PFSK-1 (cell line): ENCODE data around the gene MT1M.

Experiments used
- FOXP2 ChIP-seq: optimal IDR thresholded peaks from 2 replicates; pipeline ENCODE3; 2011; ENCODE audit warnings: borderline replicate concordance, control low read depth, inconsistent platforms; ENCODE audit not compliant: insufficient read depth; ENCODE audit errors: extremely low read length, extremely low read depth
- POLR2AphosphoS5 ChIP-seq: IDR thresholded peaks from 2 replicates; pipeline ENCODE4 v1.6.1; 2012; ENCODE audit warnings: low read depth, mild to moderate bottlenecking, control low read depth, low read length, moderate library complexity
- SIN3A ChIP-seq: IDR thresholded peaks from 2 replicates; pipeline ENCODE4 v1.6.1; 2012; ENCODE audit warnings: mild to moderate bottlenecking, low read length, moderate library complexity, borderline replicate concordance; ENCODE audit not compliant: insufficient read depth
- TAF1 ChIP-seq: IDR thresholded peaks from 2 replicates; pipeline ENCODE4 v1.6.1; 2012; ENCODE audit warnings: low read length, control low read depth, borderline replicate concordance; ENCODE audit not compliant: insufficient read depth
- TF ChIP-seq, protein P1 (sequence below), 2 experiments: IDR thresholded peaks; 2 replicates each; pipeline versions ENCODE4 v1.6.1 to v1.8.0; 2011 to 2012; ENCODE audit warnings: low read depth in 2 of 2, low read length in 2 of 2, control low read depth in 1 of 2, inconsistent platforms in 1 of 2, mild to moderate bottlenecking in 1 of 2, moderate library complexity in 1 of 2; ENCODE audit not compliant: insufficient read depth in 1 of 2

DNA sequence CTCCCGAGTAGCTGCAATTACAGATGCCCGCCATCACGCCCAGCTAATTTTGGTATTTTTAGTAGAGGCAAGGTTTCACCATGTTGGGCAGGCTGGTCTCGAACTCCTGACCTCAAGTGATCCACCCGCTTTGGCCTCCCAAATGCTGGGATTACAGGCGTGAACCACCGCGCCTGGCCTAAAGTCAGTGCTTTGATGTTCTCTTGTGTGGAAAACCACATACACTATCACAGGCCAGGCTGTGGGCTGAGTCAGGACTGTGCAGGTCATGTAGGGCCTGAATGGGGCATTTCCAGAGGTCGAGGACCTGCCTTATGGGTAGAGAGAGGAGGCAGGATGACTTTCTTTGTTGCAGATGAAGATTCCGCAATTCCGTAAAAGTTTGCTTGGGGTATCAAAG lies 48.2 kb upstream of the MT1M start:
- TF ChIP-seq FOXP2 (no peak), TAF1 (no peak), POLR2AphosphoS5 (no peak), SIN3A (no peak)
- TF ChIP-seq, protein P1, sequence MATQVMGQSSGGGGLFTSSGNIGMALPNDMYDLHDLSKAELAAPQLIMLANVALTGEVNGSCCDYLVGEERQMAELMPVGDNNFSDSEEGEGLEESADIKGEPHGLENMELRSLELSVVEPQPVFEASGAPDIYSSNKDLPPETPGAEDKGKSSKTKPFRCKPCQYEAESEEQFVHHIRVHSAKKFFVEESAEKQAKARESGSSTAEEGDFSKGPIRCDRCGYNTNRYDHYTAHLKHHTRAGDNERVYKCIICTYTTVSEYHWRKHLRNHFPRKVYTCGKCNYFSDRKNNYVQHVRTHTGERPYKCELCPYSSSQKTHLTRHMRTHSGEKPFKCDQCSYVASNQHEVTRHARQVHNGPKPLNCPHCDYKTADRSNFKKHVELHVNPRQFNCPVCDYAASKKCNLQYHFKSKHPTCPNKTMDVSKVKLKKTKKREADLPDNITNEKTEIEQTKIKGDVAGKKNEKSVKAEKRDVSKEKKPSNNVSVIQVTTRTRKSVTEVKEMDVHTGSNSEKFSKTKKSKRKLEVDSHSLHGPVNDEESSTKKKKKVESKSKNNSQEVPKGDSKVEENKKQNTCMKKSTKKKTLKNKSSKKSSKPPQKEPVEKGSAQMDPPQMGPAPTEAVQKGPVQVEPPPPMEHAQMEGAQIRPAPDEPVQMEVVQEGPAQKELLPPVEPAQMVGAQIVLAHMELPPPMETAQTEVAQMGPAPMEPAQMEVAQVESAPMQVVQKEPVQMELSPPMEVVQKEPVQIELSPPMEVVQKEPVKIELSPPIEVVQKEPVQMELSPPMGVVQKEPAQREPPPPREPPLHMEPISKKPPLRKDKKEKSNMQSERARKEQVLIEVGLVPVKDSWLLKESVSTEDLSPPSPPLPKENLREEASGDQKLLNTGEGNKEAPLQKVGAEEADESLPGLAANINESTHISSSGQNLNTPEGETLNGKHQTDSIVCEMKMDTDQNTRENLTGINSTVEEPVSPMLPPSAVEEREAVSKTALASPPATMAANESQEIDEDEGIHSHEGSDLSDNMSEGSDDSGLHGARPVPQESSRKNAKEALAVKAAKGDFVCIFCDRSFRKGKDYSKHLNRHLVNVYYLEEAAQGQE (IDR thresholded peaks at IDR 0.05; ENCODE audit: insufficient read depth in 1 of 2, low read depth in 2 of 2, low read length in 2 of 2): no peak
